T-helper 1 cell treated with Interleukin-12 subunit alpha and Interleukin-12 subunit beta and Interleukin-4 antibody, amounts not matched to agents 30 ng/mL and 1 ng/mL, for 36 hours (primary cell): ENCODE results near the gene EPHA3. TPM values are rescaled to one million over a fixed set of nuclear protein-coding genes. Genes with fewer than 3 reads are reported as not detected.

Source experiments
- intact Hi-C: fragments of 100-400 bp; cut with micrococcal nuclease; formaldehyde crosslinking; loops from one replicate; pipeline ENCODE4 v1.15.1; 2024
- total RNA-seq: library from RNA; stranded (reverse); gene quantifications from 2 replicates; pipeline ENCODE4 v1.2.3, GENCODE V29; 2022

Gene EPHA3
- total RNA-seq, 1 donor from 2014 or later, result not detected

DNA sequence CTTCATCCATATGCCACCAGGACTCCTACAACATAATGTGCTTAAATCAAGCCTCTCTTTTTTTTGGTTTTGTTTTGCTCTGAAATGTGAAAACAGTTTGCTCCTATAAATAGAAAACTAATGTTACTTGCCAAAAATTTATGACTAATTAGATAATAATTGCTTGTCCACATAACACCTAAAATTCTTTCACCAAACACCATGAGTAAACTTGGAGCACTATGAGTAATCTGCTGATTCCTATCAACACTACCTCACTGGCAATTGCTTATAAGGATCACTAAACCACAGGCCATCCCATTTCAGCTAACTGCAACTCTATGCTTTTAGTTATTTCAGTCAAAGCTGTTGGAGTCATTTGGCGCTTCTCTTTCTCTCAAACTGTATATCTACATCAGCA lies 252.7 kb downstream of the EPHA3 start:
- intact Hi-C loops, result no loop called here

- intact Hi-C loops, result no loop called here
Observed at GRCh38 chr3:89362496-89362895, 255.1 kb downstream of the EPHA3 start.

- intact Hi-C loops, result no loop called here
Observed at GRCh38 chr3:89363171-89363570, 255.8 kb downstream of the EPHA3 start.

- intact Hi-C loops, result no loop called here
Observed at GRCh38 chr3:89364314-89364713, 256.9 kb downstream of the EPHA3 start.

DNA sequence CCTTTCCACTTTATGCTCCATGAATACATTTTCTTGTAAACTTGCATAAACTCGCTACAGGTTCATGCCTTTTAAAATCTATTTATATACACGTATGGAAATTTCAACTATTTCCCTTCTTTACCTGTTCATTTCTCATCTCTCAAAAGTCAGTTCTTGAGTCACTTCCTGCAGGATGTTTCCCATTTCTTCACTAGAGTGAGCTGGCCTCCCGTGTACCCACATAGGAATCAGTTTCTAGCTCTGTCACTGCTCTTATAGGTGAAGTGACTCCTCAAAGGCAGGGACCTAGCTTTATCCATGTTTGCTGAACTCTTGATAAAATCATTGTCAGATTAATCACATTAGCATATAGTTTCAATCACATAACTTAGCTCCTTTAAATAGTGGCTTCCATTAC lies 259.7 kb downstream of the EPHA3 start:
- intact Hi-C loops, result no loop called here

DNA sequence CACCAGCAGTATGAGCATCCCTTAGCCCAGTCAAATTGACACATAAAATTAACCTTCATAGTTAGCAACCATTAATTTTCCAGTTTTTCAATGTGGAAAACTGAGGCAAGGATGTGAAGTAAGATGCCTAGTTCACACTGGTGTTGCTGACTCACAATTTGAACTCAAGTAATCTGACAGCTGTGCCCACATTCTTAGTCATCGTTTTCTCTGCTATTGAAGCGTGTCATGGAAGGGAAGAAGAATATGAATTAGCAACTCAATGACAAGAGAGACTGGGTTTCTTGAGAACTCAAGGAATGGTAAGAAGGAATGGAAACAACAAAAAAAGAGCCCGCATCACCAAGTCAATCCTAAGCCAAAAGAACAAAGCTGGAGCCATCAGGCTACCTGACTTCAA lies 261.4 kb downstream of the EPHA3 start:
- intact Hi-C loops, result no loop called here

GRCh38 chr3:89372456-89372855 lies 265.0 kb downstream of the EPHA3 start:
- intact Hi-C loops, result no loop called here

DNA sequence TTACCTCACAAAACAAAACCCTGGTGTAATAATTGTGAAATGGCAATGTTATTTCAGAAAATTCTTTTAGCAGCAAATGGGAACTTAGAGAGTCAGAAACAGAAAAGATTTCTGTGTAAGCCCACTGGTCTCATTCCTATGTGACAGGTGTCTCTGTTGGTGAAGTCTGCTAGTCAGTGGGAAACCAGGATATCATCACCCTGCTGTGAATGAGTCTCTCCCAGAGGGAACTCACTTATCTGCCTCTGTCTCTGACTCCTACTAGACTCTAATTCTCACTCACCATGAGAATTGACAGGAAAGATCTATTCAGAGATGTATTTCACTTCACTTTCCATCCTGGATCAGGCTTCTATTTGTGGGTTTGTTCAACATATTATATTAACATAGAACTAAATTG lies 266.0 kb downstream of the EPHA3 start:
- intact Hi-C loops, result no loop called here

DNA sequence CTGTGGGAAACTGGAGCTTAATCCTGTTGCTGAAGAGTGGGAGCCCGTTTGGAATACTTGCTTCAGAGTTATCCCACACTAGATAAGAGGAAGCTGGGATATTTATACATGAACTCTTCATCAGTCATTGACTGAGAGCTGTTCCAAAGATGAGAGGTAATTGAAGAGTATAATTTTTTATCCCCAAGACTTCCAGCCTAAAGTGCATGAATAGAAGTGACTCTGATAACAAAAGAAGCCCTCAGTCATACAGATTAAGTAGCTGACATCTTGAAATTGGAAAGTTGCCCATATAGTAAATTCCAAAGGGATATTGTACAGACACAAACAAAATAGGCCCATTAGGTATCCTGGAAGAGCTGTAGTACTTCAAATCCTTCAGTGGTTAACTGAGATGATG lies 268.0 kb downstream of the EPHA3 start:
- intact Hi-C loops, result no loop called here

GRCh38 chr3:89380016-89380415 lies 272.6 kb downstream of the EPHA3 start:
- intact Hi-C loops, result no loop called here

- intact Hi-C loops, result no loop called here
Observed at GRCh38 chr3:89392991-89393390, 285.6 kb downstream of the EPHA3 start.

DNA sequence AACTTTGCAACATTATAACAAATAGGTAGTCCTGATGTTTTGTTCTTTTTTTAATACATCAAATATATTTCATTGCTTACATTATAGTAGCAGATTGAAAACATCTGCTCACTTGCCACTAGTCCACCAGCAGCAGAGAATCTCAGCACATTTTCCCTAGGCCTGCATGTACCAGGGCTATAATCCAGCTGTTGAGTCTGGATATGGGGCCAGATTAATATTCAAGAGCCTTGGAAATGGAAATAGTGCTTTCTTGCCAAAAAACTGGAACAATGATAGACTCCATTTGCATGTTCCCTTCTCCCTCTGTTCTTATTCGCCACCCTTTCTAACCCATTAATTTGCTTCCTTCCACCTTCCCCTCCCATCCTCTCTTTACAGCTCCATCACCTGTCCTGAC lies 288.0 kb downstream of the EPHA3 start:
- intact Hi-C loops, result no loop called here

DNA sequence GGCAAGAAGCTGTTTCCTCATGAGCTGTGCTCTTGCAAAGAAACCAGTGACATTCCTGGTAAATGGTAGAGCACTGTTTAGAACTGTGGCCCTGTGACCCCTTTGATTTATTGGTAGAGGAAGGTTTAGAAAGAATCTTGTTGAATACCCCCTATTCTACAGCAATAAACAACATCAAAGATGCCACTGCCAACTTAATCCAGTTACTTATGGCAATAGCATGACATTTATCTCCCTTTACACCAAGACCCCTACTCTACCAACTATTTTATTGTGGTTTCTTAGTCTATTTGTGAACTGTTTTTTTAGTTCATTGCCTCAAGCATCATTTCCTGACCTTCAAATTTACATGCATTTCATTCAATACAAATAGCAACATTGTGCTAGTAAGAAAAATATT lies 288.6 kb downstream of the EPHA3 start:
- intact Hi-C loops, result no loop called here

DNA sequence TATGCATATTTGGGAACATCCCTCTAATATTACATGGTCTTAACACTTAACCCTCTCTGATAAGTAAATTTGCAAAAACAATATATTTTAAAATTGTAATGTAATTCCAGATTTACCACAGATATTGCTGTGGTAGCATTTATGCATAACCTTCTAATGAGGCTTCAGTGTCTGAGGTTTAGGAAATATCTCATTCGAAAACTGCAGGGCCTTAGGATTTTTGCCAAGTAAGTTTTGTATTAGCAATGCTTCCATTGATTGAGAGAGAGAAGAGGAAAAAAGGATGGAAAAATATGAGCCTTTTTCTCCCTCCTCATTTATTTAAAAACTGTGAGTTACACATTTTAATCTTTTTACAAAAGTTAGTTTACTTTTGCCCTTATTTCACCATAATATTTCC lies 294.6 kb downstream of the EPHA3 start:
- intact Hi-C loops, result no loop called here

GRCh38 chr3:89405176-89405575 lies 297.8 kb downstream of the EPHA3 start:
- intact Hi-C loops, result no loop called here

DNA sequence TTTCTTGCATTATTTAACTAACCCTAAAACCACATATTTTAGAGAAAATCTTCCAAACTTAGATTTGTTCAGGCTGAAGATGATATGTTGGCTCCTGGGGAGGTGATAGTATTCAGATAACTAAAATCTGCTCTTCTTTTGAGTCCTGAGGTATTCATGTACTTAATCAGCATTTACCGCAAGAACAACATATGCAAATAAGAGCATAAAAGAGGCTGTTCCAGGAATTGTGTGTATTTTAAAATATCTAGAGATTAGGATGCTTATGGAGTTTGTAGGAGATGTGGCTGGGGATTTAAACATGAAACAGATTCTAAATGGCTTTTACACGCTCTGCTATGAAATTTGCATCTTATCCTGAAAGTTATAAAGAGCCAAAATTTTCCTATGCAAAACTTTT lies 298.2 kb downstream of the EPHA3 start:
- intact Hi-C loops, result no loop called here

DNA sequence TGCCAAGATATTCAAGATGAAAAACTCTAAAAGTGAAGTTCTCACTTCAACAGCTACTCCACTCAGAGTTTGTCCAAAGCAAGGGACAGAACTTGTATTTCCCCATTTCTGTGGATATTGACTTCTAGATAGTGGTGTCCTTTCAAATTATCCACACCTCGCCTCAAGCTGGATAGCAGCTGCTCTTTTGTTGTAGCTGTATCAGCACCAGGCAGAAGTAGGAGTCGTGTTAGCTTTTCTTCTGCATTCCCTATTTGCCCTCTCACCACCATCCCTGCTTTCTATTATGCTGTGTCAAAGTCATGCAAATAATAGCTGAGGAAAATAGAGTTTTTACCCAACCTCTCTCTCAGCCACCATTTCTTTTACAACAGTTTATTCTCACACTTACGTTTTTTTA lies 303.8 kb downstream of the EPHA3 start:
- intact Hi-C loops, result no loop called here

DNA sequence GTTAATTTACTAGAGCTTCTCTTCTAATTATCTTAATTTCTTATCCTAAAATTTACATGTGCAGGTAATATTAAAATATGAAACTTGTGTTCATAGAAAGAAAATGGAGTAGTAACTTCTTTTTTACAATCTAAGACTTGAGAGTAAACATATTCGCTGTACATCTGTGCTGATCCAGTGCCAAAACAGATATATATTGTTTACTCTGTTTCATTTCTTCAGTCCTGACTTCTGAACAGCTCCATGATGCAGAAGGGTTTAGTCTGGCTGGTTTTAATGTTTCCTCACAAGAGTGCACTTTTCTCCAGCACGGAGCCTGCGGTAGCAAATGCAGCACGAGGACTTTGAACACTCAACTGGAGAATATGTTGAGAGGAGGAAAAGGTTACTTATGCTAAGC lies 306.8 kb downstream of the EPHA3 start:
- intact Hi-C loops, result no loop called here

- intact Hi-C loops, result no loop called here
Observed at GRCh38 chr3:89419647-89420241, 312.3 kb downstream of the EPHA3 start.

- intact Hi-C loops, result no loop called here
Observed at GRCh38 chr3:89426060-89426459, 318.6 kb downstream of the EPHA3 start.

- intact Hi-C loops, result no loop called here
Observed at GRCh38 chr3:89434621-89435380, 327.4 kb downstream of the EPHA3 start.

- intact Hi-C loops, result no loop called here
Observed at GRCh38 chr3:89436846-89437245, 329.4 kb downstream of the EPHA3 start.

GRCh38 chr3:89440386-89440785 lies 333.0 kb downstream of the EPHA3 start:
- intact Hi-C loops, result no loop called here
